HEK293 (cell line): Measurements from ENCODE around the gene CACNA1C.

Experiments
- BCL11A ChIP-seq: fragments of 450-650 bp; formaldehyde crosslinking; IDR thresholded peaks from 2 replicates; pipeline ENCODE4 v1.5.1; 2016; ENCODE audit warnings: low read depth, missing biosample characterization, missing genetic modification characterization
- BCL11B ChIP-seq: fragments of 450-650 bp; formaldehyde crosslinking; IDR thresholded peaks from 2 replicates; pipeline ENCODE4 v1.5.1; 2016; ENCODE audit warnings: low read depth, missing biosample characterization, missing genetic modification characterization
- HOXC10 ChIP-seq: sonication (generic); formaldehyde crosslinking; IDR thresholded peaks from 2 replicates; pipeline ENCODE4 v1.8.1; 2023; ENCODE audit warnings: mild to moderate bottlenecking, missing genetic modification reagents
- HOXD13 ChIP-seq: sonication (generic); formaldehyde crosslinking; IDR thresholded peaks from 2 replicates; pipeline ENCODE4 v1.8.0; 2022; ENCODE audit warnings: missing genetic modification reagents, borderline replicate concordance
- INSM2 ChIP-seq: fragments of 450-650 bp; formaldehyde crosslinking; IDR thresholded peaks from 2 replicates; pipeline ENCODE4 v1.5.1; 2016; ENCODE audit warnings: missing biosample characterization, missing genetic modification characterization
- KLF10 ChIP-seq: fragments of 450-650 bp; IDR thresholded peaks from 2 replicates; pipeline ENCODE4 v1.5.1; 2018; ENCODE audit warnings: missing biosample characterization, mild to moderate bottlenecking, missing genetic modification characterization
- MEIS1 ChIP-seq: sonication (generic); formaldehyde crosslinking; IDR thresholded peaks from 2 replicates; pipeline ENCODE4 v1.8.1; 2022; ENCODE audit warnings: missing genetic modification reagents, mild to moderate bottlenecking, borderline replicate concordance
- MYNN ChIP-seq: fragments of 450-650 bp; formaldehyde crosslinking; IDR thresholded peaks from 2 replicates; pipeline ENCODE4 v1.5.1; 2016; ENCODE audit warnings: missing biosample characterization, missing genetic modification characterization, borderline replicate concordance
- REPIN1 ChIP-seq: fragments of 450-650 bp; formaldehyde crosslinking; IDR thresholded peaks from 2 replicates; pipeline ENCODE4 v1.5.1; 2017; ENCODE audit warnings: missing biosample characterization, missing genetic modification characterization, low read depth
- ZBTB26 ChIP-seq: fragments of 450-650 bp; formaldehyde crosslinking; optimal IDR thresholded peaks from 2 replicates; pipeline ENCODE3; 2016; ENCODE audit warnings: missing biosample characterization, mild to moderate bottlenecking, missing genetic modification characterization
- ZBTB49 ChIP-seq: fragments of 450-650 bp; formaldehyde crosslinking; IDR thresholded peaks from 2 replicates; pipeline ENCODE4 v1.5.1; 2016; ENCODE audit warnings: missing biosample characterization, missing genetic modification characterization, low read depth
- ZEB2 ChIP-seq: fragments of 450-650 bp; formaldehyde crosslinking; IDR thresholded peaks from 2 replicates; pipeline ENCODE4 v1.5.1; 2016; ENCODE audit warnings: missing biosample characterization, missing genetic modification characterization
- ZNF202 ChIP-seq: fragments of 450-650 bp; formaldehyde crosslinking; IDR thresholded peaks from 2 replicates; pipeline ENCODE4 v1.5.1; 2016; ENCODE audit warnings: missing biosample characterization, missing genetic modification characterization, borderline replicate concordance
- ZNF214 ChIP-seq: fragments of 450-650 bp; formaldehyde crosslinking; IDR thresholded peaks from 2 replicates; pipeline ENCODE4 v1.5.1; 2017; ENCODE audit warnings: missing biosample characterization, mild to moderate bottlenecking, missing genetic modification characterization, borderline replicate concordance
- ZNF274 ChIP-seq, 2 experiments: fragments of 200-500 bp in 1 of 2; fragments of 450-650 bp in 1 of 2; sonication (Bioruptor generic) in 1 of 2; formaldehyde crosslinking in 1 of 2; IDR thresholded peaks; 2 replicates each; pipeline versions ENCODE4 v1.5.1 to v1.6.1; 2014 to 2016; ENCODE audit warnings: borderline replicate concordance in 1 of 2, inconsistent platforms in 1 of 2, low read length in 1 of 2, missing biosample characterization in 1 of 2, missing genetic modification characterization in 1 of 2
- ZNF292 ChIP-seq: fragments of 450-650 bp; formaldehyde crosslinking; IDR thresholded peaks from 2 replicates; pipeline ENCODE4 v1.5.1; 2016; ENCODE audit warnings: low read depth, missing biosample characterization, missing genetic modification characterization, borderline replicate concordance
- ZNF324 ChIP-seq: fragments of 450-650 bp; formaldehyde crosslinking; IDR thresholded peaks from 2 replicates; pipeline ENCODE4 v1.5.1; 2016; ENCODE audit warnings: missing biosample characterization, missing genetic modification characterization
- ZNF37A ChIP-seq: fragments of 450-650 bp; IDR thresholded peaks from 2 replicates; pipeline ENCODE4 v1.5.1; 2018; ENCODE audit warnings: missing biosample characterization, missing genetic modification characterization
- ZNF391 ChIP-seq: fragments of 450-650 bp; formaldehyde crosslinking; IDR thresholded peaks from 2 replicates; pipeline ENCODE4 v1.5.1; 2016; ENCODE audit warnings: low read depth, missing biosample characterization, missing genetic modification characterization, borderline replicate concordance
- ZNF426 ChIP-seq: fragments of 450-650 bp; formaldehyde crosslinking; IDR thresholded peaks from 2 replicates; pipeline ENCODE4 v1.5.1; 2017; ENCODE audit warnings: missing biosample characterization, missing genetic modification characterization, mild to moderate bottlenecking, inconsistent platforms, moderate library complexity
- ZNF433 ChIP-seq: fragments of 450-650 bp; formaldehyde crosslinking; IDR thresholded peaks from 2 replicates; pipeline ENCODE4 v1.5.1; 2016; ENCODE audit warnings: missing biosample characterization, missing genetic modification characterization, low read depth
- ZNF488 ChIP-seq: fragments of 450-650 bp; formaldehyde crosslinking; IDR thresholded peaks from 2 replicates; pipeline ENCODE4 v1.5.1; 2016; ENCODE audit warnings: missing biosample characterization, missing genetic modification characterization
- ZNF555 ChIP-seq: fragments of 450-650 bp; formaldehyde crosslinking; conservative IDR thresholded peaks from 2 replicates; pipeline ENCODE4 v1.5.1; 2017; ENCODE audit warnings: missing biosample characterization, mild to moderate bottlenecking, missing genetic modification characterization, inconsistent platforms
- ZNF596 ChIP-seq: fragments of 450-650 bp; IDR thresholded peaks from 2 replicates; pipeline ENCODE4 v1.5.0; 2018; ENCODE audit warnings: missing biosample characterization, mild to moderate bottlenecking, missing genetic modification characterization, moderate library complexity
- ZNF610 ChIP-seq: fragments of 450-650 bp; formaldehyde crosslinking; IDR thresholded peaks from 2 replicates; pipeline ENCODE4 v1.5.1; 2016; ENCODE audit warnings: missing biosample characterization, missing genetic modification characterization, borderline replicate concordance
- ZNF626 ChIP-seq: fragments of 450-650 bp; sonication (Bioruptor Pico); formaldehyde crosslinking; IDR thresholded peaks from 2 replicates; pipeline ENCODE4 v1.5.1; 2018; ENCODE audit warnings: missing biosample characterization, missing genetic modification characterization, inconsistent platforms
- ZNF645 ChIP-seq: fragments of 450-650 bp; formaldehyde crosslinking; IDR thresholded peaks from 2 replicates; pipeline ENCODE4; 2016; ENCODE audit warnings: missing biosample characterization, missing genetic modification characterization
- ZNF768 ChIP-seq: fragments of 450-650 bp; formaldehyde crosslinking; IDR thresholded peaks from 2 replicates; pipeline ENCODE4 v1.5.1; 2018; ENCODE audit warnings: missing biosample characterization, mild to moderate bottlenecking, missing genetic modification characterization
- ZNF776 ChIP-seq: fragments of 450-650 bp; formaldehyde crosslinking; IDR thresholded peaks from 2 replicates; pipeline ENCODE4 v1.5.0; 2017; ENCODE audit warnings: missing biosample characterization, missing genetic modification characterization, borderline replicate concordance
- ZNF785 ChIP-seq: fragments of 450-650 bp; formaldehyde crosslinking; IDR thresholded peaks from 2 replicates; pipeline ENCODE4 v1.5.1; 2016; ENCODE audit warnings: missing biosample characterization, missing genetic modification characterization
- ZSCAN23 ChIP-seq: fragments of 450-650 bp; formaldehyde crosslinking; IDR thresholded peaks from 2 replicates; pipeline ENCODE4 v1.5.1; 2016; ENCODE audit warnings: missing biosample characterization, missing genetic modification characterization
- ZXDB ChIP-seq: fragments of 450-650 bp; formaldehyde crosslinking; IDR thresholded peaks from 2 replicates; pipeline ENCODE4 v1.5.1; 2016; ENCODE audit warnings: missing biosample characterization, missing genetic modification characterization

The CACNA1C gene

GRCh38 chr12:2004113-2004929, 48.5 kb upstream of the CACNA1C start, which contains the start of gene DCP1B (continued):
- TF ChIP-seq MEIS1 (CRISPR knock-in tag) (no peak), HOXD13 (CRISPR knock-in tag) (no peak), BCL11B (tag by site-specific recombination) (no peak; the same call in 1 of the 2 replicates), ZXDB (tag by site-specific recombination) (peak; percentile 95), ZNF324 (tag by site-specific recombination) (peak; percentile 95), REPIN1 (tag by site-specific recombination) (peak; percentile 74; the same call in 1 of the 2 replicates), ZBTB49 (tag by site-specific recombination) (no peak), ZNF214 (tag by site-specific recombination) (no peak), ZNF626 (no peak), BCL11A (no peak), ZNF426 (tag by site-specific recombination) (no peak), ZNF555 (tag by site-specific recombination) (no peak), HOXC10 (CRISPR knock-in tag) (no peak), ZNF292 (no peak), ZNF768 (tag by site-specific recombination) (no peak), ZBTB26 (tag by site-specific recombination) (peak; percentile 61), ZNF645 (tag by site-specific recombination) (no peak), ZNF202 (no peak), ZNF610 (tag by site-specific recombination) (peak; percentile 66), ZNF274 (IDR thresholded peaks at IDR 0.05; ENCODE audit: low read length) (no peak), ZNF274 (tag by site-specific recombination; IDR thresholded peaks at IDR 0.05; ENCODE audit: borderline replicate concordance) (peak; percentile 87; the same call in 1 of the 2 replicates), ZNF596 (tag by site-specific recombination) (no peak), ZEB2 (tag by site-specific recombination) (peak; percentile 95), KLF10 (tag by site-specific recombination) (peak; percentile 48), ZNF391 (peak; percentile 93; the same call in 1 of the 2 replicates), ZNF488 (no peak), MYNN (tag by site-specific recombination) (no peak; the same call in 1 of the 2 replicates), ZNF37A (tag by site-specific recombination) (no peak), INSM2 (tag by site-specific recombination) (peak; percentile 81), ZNF776 (tag by site-specific recombination) (no peak), ZNF433 (tag by site-specific recombination) (no peak), ZNF785 (peak; percentile 80; the same call in 1 of the 2 replicates), ZSCAN23 (0 out of 2 replicates have a peak, but pooled peaks have one; percentile 77)
